Stimulated activated CD8-positive, alpha-beta memory T cell treated with anti-CD3 and anti-CD28 coated beads, Interleukin-12 subunit alpha, Interleukin-12 subunit beta, amount 100 ng/mL, for 24 hours (primary cell): Measurements from ENCODE around the gene METTL22.

Experiments
- DNase-seq: peaks from one replicate; pipeline ENCODE4 v3.0.0-alpha.2; 2020; ENCODE audit errors: extremely low read depth

The METTL22 gene

DNA sequence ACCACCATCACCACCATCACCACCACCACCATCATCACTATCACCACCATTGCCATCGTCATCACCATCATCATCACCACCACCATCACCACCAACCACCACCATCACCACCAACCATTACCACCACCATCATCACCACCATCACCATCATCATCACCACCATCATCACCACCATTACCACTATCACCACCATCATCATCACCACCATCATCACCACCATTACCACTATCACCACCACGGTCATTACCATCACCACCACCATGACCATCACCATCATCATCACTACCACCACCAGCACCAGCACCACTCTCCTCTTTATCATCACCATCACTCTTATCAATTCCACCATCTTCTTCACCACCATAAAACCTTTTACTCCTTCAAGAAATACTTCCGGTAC, 30.0 kb upstream of the METTL22 start:
- no peak for DNase-seq

DNA sequence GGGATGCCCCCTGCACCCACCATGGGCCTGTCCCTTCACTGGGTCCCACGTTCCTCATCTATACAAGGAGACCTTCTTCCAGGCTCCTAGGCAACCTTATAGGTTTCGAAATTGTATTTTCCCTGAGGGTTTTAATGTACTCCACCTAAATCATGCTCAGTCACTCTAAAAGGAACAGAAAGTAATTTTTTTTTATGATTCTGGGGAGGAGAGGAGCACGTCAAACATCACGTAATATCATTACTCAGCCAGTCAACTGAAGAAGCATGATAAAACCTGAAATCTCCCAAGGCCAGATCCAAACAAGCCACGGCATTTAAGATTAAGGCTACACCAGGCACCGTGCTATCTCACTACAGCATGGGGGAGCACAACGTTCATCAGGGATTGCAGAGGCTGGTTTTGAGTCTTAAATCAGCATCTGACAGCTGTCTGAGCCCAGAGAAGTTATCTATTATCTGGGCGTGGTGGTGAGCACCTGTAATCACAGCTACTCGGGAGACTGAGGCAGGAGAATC, 27.3 kb upstream of the METTL22 start:
- DNase-seq: no peak

DNA sequence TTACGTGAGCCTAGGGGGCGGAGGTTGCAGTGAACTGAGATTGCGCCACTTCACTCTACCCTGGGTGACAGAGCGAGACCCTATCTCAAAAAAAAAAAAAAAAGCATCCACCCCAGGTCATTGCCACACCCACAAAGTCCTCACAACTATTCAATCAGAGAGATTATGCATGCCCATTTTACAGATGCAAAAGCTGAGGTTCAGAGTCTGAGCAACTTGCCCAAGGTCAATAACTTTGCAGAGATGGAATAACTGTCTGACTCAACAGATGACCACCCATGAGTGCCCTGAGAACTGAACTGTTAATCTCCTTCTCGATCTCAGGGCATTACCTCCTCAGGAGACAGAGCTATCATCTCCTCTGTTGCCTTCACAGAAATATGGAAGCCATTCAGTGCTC, 25.7 kb upstream of the METTL22 start:
- no peak for DNase-seq

DNA sequence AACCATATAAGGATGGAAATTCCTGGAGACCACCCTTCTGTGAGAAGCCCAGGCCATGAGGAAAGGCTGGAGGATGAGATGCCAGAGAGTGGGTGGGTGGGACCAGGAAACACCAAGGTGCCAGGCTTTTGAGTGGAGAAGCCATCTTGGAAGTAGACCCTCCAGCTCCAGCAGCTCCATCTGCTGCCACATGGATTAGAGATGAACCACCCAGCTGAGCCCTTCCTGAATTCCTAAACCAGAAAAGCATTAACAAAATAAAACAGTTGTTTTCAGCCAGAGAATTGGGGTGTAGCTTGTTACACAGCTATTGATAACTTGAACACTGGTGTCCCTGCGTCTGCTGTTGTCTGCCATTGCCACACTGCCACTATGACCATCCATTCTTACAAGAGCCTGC, 24.9 kb upstream of the METTL22 start:
- no peak for DNase-seq

DNA sequence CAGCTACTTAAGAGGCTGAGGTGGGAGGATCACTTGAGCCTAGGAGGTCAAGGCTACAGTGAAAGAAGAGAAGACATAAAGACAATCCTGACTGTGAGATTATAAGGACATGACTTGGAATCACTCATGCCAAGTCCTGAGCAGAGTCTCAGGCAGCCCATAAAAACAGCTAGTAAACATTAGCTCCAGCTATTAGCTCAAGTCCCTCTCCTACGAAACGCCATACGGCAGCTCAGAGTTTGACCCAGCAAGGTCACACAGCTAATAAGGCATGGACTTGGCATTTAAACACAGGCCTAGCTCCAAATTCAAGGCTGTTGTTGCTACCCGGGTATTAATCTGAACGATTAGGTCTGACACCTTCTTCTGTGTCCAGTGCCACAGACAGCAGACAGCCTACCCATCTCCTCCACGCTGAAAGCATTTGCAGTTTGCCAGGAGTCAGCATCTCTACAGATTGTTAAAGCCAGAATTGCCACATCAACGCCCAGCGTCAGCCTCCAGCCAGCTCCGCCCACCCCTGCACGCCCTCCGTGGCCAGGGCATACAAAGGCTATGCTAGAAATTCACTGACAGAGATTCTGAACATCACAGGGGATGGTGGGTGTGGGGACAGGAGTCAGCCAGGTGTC, 21.2 kb upstream of the METTL22 start:
- DNase-seq: no peak

DNA sequence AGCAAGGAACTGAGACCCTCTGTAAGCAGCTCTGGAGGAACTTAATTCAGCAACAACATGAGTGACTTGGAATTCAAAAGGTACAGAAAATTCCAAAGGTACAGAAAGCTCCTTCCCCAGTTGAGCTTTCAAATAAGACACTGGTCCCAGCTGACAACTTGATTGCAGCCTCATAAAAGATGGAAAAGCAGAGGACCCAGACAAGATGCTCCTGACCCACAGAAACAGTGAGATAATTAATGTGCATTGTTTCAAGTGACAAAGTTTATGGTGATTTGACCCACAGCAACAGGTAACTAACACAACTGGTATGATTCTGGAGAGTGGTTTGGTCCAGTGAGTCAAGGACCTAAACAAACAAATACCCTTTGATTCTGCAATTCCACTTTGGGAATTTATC, 15.9 kb upstream of the METTL22 start:
- no peak for DNase-seq

DNA sequence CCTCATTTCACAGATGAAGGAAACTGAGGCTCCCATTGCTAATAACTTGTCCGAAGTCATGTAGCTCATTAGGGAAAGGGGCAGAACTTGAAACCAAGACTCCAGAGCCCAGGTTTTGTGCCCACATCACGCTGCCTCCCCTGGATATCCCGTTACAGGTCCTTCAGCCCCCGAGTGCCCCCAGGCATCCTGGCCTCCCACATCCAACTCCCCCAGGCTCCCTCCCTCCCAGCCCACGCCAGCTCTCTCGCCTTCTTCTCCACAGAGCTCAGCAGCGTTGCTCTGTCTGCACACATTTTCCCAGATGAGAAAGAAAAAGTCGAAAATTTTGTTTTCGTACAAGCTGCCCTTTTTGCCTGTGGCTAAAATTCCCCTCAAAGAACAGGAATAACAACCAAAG, 14.3 kb upstream of the METTL22 start:
- no peak for DNase-seq

DNA sequence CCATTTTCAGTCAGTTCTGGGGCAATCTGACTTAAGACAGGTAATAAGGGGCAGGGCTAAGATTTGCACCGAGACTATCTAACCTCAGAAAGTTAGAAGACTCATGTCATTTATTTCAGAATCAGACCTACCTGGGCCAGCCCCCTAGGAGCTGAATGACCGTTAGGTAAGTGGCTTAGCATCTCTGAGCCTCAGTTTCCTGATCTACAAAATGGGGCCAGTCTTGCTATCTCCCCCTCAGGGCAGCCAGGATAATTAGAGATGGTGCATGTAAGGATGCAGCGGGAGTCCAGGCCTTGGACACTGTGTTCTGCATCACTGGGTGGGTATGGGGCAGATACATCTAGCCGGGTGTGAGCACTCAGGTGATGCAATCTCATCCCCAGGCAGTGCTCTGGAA, 10.4 kb upstream of the METTL22 start:
- DNase-seq: no peak

DNA sequence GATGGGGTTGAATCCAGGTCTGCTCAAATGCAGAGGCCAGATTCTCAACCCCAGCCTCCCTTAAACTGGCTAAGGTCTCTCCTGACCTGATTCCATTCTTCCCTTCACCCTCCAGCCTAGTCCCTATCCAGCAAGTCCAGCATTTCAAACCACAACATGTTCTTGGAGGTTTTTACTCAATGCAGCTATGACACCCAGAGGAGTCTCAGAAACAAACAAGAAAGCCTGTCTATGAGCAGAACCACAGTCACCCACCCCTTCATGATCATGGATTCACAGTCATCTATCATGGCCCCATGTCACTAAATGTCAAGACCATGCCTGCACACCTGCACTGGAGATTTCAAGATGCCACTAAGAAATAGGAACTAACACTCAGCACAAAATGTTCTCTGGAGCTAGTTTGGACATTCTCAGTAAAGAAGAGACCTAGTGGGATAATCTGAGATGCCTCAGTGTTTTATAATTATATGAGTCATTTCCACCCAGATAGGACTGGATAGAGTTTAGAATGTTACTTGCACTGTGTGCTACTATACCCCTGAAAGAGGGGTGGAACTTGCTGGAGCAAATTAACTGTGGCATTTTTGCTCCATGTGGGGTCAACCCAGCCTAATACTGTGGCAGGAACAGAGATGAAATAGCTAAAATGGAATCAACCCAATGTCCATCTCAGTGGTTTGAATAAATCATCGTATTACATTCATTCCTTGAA, 9.5 kb upstream of the METTL22 start:
- DNase-seq: no peak

DNA sequence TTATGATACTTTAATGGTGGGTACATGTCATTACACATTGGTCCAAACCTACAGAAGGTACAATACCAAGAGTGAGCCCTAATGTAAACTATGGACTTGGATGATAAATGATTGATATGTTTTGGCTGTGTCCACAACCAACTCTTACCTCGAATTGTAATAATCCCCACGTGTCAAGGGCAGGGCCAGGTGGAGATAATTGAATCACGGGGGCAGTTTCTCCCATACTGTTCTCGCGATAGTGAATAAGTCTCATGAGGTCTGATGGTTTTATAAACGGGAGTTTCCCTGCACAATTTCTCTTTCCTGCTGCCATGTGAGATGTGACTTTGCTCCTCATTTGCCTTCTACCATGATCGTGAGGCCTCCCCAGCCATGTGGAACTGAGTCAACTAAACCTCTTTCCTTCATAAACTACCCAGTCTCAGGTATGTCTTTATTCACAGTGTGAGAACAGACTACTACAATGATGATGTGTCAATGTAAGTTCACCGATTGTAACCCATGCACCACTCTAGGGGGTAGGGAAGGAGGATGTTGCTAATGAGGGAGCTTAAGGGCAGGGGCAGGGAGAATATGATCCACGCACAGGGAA, 7.0 kb upstream of the METTL22 start:
- no peak for DNase-seq

DNA sequence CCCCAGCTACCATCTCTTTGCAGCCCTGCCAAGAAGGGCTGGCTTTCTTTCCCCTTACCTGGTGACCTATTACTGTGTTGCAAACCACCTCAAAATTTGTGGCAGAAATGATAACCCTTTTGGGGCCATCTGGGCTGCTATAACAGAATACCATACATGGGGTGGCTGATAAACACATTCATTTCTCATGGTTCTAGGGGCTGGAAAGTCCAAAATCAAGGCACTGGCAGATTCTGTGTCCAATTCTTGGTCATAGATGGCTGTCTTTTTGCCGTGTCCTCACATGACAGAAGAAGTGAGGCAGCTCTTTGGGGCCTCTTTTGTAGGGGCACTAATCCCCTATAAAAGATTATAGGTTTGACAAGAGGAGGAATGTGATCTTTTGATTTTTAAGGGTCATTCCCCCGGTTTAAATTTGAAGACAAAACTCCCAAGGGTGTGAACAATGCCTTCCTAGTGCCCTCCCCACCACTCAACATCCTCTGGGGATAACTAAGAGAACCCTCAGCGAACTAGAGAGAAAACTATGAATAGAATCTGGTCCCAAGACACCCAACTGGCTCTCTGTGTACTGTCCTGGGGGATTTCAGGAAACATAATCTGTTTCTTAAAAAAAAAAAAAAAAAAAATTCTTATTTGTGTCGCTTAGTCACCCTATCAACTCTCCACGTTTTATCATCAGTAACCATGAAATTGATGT, 1.7 kb upstream of the METTL22 start:
- no peak for DNase-seq

DNA sequence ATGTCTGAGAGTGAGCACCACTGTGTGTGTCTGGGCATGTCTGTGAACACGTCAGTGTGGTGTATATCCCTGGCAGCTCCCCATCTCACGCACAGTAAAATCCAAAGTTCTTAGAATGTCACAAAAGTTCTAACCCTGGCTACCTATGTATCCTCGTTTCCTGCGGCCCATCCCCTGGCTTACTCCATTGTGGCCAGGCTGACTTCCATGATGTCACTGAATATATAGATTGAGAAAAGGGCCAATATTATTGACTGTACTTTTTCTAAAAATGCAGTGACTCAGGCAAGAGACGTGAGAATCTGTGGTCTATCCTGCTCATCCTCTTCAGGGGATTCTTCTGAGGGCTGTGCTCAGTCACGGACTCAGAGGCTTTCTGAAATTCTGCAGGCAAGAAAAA, 963 bp upstream of the METTL22 start:
- DNase-seq: no peak

DNA sequence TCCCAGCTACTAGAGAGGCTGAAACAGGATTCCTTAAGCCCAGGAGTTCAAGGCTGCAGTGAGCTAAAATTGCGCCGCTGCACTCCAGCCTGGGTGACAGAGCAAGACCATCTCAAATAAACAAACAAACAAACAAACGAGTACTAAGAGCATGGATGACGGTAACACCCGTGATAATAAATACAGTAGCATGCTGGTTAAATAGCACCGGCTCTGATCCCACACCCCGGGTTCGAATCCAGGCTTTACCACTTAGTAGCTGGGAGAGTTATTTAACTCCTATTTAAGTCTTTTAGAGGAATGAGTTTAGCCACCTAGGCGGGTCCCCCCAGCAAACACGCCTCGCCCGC, 301 bp upstream of the METTL22 start:
- DNase-seq: no peak

DNA sequence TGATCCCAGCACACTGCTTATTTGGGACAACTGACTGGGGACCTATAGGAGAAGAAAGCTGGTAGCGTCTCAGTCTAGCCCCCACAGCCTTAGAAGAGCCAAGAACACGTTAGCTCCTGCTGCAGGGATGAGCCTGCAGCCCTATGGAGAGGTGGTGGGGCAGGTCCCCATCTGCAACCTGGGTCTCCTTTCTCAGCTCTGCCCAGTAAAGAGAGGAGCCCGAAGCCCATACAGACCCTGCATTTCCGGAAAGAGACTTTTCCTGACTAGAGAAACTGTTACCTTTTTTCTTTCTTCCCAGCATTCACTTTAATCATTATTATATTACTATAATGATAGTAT, 788 bp downstream of the METTL22 start:
- DNase-seq: no peak

DNA sequence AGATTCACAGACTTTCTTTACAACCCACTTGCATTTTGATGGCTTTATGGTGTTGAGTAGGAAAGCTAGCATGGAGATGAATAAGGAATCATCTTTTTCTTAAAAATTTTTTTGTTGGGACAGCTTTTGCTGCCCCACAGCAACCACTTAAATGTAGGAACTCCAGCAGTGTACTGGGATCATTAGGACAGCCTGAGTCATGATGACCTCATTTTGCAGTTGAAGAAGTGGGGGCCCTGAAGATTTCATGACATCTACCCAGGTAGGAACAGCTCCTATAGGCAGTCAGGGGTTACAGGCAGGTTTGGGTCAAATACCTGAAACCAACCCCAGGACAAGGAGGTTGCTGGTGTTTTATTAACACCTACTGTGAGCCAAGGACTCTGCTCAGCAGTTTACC, 2.1 kb downstream of the METTL22 start:
- DNase-seq: no peak

DNA sequence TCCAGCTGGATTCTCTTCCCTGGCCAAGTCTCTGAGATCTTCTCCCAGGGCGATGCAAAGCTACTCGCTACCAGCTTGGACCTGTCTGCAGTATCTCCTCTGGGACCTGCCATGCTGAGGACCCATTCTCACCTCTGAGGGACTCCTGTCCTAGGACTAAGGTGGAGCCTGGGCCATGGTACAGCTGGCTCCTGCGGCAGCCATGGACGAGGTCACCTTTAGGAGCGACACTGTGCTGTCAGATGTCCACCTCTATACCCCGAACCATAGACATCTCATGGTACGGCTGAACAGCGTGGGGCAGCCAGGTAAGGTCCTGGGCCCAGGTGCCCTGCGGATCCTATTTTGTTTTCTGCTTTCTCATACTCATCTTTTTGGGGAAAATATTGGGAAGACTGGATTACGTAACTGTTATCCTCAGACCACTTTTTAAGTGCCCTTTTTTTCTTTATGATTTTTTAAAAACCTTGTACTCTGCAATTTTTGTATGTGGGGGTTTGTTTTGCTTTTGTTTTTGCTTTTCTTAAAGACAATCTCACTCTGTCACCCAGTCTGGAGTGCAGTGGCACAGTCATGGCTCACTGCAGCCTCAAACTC, 4.1 kb downstream of the METTL22 start:
- DNase-seq: no peak

DNA sequence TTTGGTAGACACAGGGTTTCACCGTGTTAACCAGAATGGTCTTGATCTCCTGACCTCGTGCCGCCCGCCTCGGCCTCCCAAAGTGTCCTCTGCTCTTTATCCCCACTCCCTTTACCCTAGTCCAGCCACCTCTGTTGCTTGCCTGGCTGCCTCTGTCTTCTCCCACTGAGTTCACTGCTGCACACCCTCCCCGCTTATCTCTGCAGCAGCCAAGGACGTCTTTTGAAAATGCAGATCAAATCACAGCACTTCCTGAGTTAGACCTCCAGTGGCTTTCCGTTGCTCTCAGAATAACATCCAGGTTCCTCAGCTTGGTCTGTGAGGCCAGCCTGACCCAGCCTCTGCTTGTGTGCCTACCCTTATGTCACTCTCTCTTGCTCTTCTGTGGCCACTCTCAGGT, 5.4 kb downstream of the METTL22 start:
- DNase-seq: no peak

DNA sequence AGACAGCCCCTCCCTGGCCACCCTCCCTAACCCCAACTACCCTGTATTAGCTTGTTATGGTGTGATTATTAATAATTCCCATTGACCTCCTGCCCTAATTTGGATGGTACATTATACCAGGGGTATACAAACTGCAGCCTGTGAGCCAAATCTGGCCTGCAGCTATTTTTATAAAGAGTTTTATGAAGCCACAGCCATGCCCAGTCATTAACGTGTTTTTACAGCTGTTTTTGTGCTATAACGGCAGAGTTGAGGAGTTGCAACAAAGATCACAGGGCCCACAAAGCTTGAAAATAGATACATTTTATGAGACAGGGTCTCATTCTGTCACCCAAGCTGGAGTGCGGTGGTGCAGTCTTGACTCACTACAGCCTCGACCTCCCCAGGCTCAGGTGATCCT, 6.0 kb downstream of the METTL22 start:
- no peak for DNase-seq

DNA sequence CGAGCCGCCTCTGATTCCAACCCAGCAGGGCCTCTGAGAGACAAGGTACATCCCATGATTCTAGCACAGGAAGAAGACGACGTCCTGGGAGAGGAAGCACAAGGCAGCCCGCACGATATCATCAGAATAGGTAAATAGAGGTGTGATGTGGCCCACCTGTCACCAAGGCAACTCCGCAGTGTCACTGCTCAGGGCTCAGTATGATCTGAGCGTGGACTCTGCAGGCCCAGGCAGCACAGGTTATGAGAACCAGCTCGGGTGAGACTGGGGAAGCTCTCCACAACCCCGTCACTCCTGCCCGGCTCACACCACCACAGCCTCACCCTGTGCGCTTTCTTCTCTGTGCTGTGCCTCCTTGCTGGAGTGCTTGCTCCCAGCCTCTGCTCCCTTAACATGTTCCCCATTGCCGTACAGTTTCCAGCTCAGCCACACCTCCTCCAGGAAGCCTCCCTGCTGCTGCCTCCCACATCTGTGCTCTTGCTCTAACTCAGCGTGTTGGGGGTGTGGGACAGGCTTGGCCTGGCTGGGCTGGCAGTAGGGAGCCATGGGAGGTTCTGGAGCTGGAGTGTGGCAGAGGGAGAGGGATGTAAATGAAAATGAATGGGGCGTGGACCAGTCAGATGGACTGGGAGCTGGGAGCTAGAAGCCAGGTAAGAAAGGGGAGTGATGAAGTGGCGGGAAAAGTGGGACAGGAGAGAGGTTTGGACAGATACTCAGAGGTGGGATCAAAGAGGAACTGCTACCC, 7.7 kb downstream of the METTL22 start:
- no peak for DNase-seq

DNA sequence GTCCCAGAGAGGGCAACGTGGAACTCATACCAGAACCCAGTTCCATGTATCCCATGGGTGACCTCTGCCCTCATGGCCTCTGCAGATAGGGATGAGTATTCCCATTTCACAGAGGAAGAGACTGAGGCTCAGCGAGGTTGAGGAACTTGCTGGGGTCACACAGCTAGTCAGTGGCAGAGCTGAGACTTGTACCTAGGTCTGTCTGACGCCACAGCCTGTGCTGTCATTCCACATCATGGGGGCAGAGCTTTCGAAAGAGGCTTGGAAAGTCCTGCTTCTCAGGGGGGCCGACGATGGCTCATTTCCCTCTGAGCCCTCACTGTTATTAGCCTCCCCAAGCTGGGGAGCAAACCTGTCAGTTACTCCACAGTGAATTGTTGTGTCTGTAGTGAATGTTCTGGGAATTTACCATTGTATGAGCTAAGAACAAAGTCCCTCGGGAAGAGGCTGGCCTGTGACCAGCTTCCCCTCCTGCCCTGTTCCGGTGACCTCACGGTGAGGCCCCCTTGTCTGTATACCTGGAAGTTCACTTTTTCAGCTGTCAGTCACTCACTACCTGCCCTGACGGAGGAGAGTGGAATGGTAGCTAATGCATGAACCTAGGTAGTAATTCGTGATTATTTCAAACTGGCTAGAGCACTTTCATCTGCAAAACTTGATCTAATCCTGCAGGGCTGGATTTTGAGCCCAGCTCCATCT, 8.9 kb downstream of the METTL22 start:
- DNase-seq: no peak

DNA sequence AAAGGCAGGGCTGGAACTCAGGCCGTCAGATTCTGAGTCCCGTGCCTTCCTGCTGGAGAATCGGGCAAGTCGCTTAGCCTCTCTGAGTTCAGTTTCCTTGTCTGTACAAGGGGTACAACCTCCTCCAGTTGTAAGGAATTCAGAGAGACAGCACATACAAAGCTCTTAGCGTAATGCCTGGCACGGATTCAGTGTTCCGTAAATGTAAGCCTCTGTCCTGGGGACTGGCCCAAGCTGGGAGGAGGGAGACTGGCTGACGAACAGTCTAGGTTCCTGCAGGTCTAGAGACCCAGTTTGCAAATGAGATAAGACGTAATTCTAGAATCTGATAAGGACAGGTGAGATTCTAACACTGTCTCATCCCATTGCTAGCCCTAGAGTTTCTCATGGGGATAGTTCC, 9.9 kb downstream of the METTL22 start:
- no peak for DNase-seq
